AG04450 (cell line): ENCODE results near the gene SUPT6H. TPM values are rescaled to one million over a fixed set of nuclear protein-coding genes. Genes with fewer than 3 reads are reported as not detected.

Source experiments
- CTCF ChIA-PET: fragments of 300-600, 350-600 bp; formaldehyde crosslinking; extraction: SDS; loops from one replicate; lab custom pipeline; 2022; ENCODE audit warnings: antibody characterized with exemption, inconsistent platforms; lab: Charles Lee
- POLR2A ChIA-PET: fragments of 350-600 bp; formaldehyde crosslinking; extraction: SDS; loops from one replicate; lab custom pipeline; 2021; ENCODE audit warnings: antibody characterized with exemption, inconsistent platforms; lab: Yijun Ruan, JAX
- DNase-seq: peaks from one replicate; pipeline ENCODE4 v3.0.0-alpha.2; 2011; ENCODE audit warnings: low read depth, low spot score
- H3K27ac ChIP-seq: one replicate; pipeline ENCODE4 v1.5.1; 2012; ENCODE audit warnings: low read depth, low read length, control low read depth
- H3K27me3 ChIP-seq: one replicate; pipeline ENCODE4 v1.6.0; 2012; ENCODE audit warnings: low read length; ENCODE audit not compliant: control insufficient read depth, insufficient read depth
- H3K4me3 ChIP-seq: 2 replicates; pipeline ENCODE4 v1.5.1; 2011; ENCODE audit warnings: mild to moderate bottlenecking, low read depth, low read length, control low read depth
- H3K9me3 ChIP-seq: 2 replicates; pipeline ENCODE4 v1.5.1; 2012; ENCODE audit warnings: low read length; ENCODE audit not compliant: control insufficient read depth, insufficient read depth
- polyA plus RNA-seq: library from polyadenylated mRNA; depleted of rRNA; stranded (reverse); fragments of >200 nt; gene quantifications from 2 replicates; pipeline ENCODE4 v1.2.3, GENCODE V29; 2011
- TF ChIP-seq, protein P1 (sequence below): IDR thresholded peaks from 2 replicates; pipeline ENCODE4 v1.5.1; 2011; ENCODE audit warnings: low read depth, low read length, control low read depth, inconsistent platforms

The SUPT6H gene
- polyA plus RNA-seq, 1 experiment: 41.0 TPM

- POLR2A ChIA-PET: no interaction called here
- no peak for DNase-seq
- TF ChIP-seq, protein P1, sequence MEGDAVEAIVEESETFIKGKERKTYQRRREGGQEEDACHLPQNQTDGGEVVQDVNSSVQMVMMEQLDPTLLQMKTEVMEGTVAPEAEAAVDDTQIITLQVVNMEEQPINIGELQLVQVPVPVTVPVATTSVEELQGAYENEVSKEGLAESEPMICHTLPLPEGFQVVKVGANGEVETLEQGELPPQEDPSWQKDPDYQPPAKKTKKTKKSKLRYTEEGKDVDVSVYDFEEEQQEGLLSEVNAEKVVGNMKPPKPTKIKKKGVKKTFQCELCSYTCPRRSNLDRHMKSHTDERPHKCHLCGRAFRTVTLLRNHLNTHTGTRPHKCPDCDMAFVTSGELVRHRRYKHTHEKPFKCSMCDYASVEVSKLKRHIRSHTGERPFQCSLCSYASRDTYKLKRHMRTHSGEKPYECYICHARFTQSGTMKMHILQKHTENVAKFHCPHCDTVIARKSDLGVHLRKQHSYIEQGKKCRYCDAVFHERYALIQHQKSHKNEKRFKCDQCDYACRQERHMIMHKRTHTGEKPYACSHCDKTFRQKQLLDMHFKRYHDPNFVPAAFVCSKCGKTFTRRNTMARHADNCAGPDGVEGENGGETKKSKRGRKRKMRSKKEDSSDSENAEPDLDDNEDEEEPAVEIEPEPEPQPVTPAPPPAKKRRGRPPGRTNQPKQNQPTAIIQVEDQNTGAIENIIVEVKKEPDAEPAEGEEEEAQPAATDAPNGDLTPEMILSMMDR: no peak
- CTCF ChIA-PET: no interaction called here
- Histone ChIP-seq H3K9me3 (no peaks in the 10 kb centered on the region; the same call in 1 of the 2 replicates), H3K27ac (no peak overlapping the region), H3K27me3 (no peaks in the 10 kb centered on the region), H3K4me3 (no peak overlapping the region)
Observed at GRCh38 chr17:28700278-28700677, 38.3 kb downstream of the SUPT6H start.

DNA sequence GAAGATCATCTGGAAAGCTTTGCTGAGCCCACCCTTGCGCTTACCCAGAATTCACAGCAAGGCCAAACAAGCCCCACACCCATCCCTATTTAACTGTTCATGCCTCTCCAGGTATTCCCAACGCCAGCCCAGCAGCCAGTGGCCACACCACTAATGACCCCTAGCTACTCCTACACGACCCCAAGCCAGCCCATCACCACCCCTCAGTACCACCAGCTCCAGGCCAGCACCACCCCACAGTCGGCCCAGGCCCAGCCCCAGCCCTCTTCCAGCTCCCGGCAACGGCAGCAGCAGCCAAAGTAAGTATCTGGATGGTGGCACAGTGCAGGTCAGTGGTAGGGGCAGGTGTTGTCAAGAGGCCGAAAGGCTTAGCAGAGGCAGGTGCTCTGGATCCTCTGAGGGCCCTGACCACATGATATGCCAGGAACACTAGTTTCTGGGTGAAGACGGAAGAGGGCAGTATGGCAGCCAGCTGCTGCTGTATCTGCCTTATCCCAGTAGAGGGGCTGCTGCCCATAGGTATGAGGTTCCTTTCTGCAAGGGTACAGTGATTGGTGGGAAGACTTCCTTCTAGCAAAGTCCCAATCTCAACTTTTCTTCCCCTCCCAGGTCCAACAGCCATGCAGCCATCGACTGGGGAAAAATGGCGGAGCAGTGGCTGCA lies 39.0 kb downstream of the SUPT6H start:
- Histone ChIP-seq H3K4me3 (no peak overlapping the region), H3K9me3 (no peaks in the 10 kb centered on the region; the same call in 1 of the 2 replicates), H3K27me3 (no peaks in the 10 kb centered on the region), H3K27ac (no peak overlapping the region)
- no peak for DNase-seq
- TF ChIP-seq, protein P1: no peak
- CTCF ChIA-PET: no interaction called here
- POLR2A ChIA-PET: interaction anchor here (0.5 to 1.7 kb wide), 2 partner anchors 19 to 39 kb away, joined by 3 to 7 read pairs; partner anchors contain the start of genes RPL23A, SDF2 and SUPT6H

DNA sequence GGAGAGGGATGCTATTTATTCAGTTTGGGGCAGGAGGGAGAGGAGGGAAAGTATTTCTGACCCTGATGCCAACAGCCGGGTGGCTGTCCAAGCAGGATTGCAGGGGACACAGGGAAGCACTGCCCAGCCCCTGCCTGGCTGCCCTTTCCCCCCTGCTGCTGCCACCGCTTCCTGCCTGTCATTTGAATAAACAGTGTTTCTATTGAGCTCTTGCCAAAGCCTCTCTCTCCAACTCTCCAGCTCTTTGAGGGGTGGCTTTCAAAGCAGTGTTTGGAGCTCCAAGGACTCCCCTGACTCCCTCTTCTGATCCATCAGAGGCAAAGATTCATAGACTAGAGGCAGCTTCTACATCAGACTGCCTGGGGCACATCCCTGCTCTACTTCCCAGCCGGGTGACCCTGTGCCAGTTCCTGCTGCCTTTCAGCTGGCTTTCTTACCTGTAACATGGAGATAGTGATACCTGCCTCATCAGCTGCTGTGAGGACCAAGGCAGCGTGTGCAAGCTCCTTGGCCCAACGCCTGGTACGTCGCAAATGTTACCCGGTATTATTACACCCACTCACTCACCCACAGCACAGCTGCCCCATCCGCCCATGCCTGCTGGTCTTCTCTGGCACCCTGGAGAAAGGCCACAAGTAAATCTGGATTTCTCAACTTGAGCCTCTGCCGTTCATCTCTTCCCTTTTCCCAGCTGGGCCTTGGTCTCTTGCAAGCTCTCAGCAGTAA lies 40.2 kb downstream of the SUPT6H start:
- POLR2A ChIA-PET: interaction anchor here (1.3 to 1.7 kb wide), 2 partner anchors 10 to 40 kb away, joined by 3 to 5 read pairs; partner anchors contain the start of genes PROCA1, SDF2 and SUPT6H

DNA sequence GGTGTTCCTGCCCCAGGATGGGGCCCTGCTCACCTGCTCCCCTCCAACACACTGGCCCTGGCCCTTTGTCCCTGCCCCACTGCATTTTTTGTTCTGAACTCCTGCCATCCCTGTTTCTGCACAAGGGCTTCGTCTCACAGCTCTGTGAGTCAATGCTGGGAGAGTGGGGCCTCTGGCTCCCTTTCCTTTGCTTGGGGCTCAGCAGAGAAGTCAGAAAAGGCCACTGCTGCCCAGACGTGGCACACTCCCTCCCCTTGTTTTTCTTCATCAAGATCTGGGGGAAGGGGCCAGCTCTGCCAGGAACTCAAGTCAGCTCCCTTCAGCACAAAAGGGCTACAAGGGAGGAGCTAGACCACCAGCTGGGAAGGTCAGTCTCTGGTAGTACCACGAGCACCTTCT lies 40.7 kb downstream of the SUPT6H start:
- ChIA-PET POLR2A (interaction anchor here (1.3 kb wide), 1 partner anchor 9 kb away, joined by 5 read pairs; the partner anchor contains the start of gene PROCA1), CTCF (no interaction called here)
- TF ChIP-seq, protein P1: no peak
- Histone ChIP-seq H3K27me3 (no peaks in the 10 kb centered on the region), H3K9me3 (no peaks in the 10 kb centered on the region; the same call in 1 of the 2 replicates), H3K27ac (no peak overlapping the region), H3K4me3 (no peak overlapping the region)
- DNase-seq: no peak

More for the DNA sequence above, 40.2 kb downstream of the SUPT6H start:
- no peaks in the 10 kb centered on the region for H3K27me3 ChIP-seq
- H3K9me3 ChIP-seq: no peaks in the 10 kb centered on the region; the same call in 1 of the 2 replicates
- no peak for DNase-seq
- TF ChIP-seq, protein P1: no peak
- no peak overlapping the region for H3K4me3 ChIP-seq
- CTCF ChIA-PET: no interaction called here
- H3K27ac ChIP-seq: no peak overlapping the region
